Measurements from ENCODE around the gene GTF3C1. TPM values are rescaled to one million over a fixed set of nuclear protein-coding genes. Genes with fewer than 3 reads are reported as not detected.

GTF3C1 gene
- total and polyA plus RNA-seq, 2 of the 8 experiments (the other 6 are each of a cell fraction or from before 2014, with no cell fraction given) = 89.3 to 126 TPM

- no peak overlapping the region for H3K14ac ChIP-seq (ENCODE audit: insufficient read length)
- no peak overlapping the region for H4K91ac ChIP-seq (replicated peaks; ENCODE audit: insufficient read length, low read length)
- no peaks in the 10 kb centered on the region for H3K9me3 ChIP-seq (ENCODE audit: insufficient read depth in 2 of 2, low read depth in 1 of 2, low read length in 1 of 2)
- H2BK5ac ChIP-seq (ENCODE audit: low read depth, low read length) = no peak overlapping the region
- H3K56ac ChIP-seq (replicated peaks; ENCODE audit: insufficient read length, low read depth, low read length) = no peak overlapping the region
- no peaks in the 10 kb centered on the region for H3K23me2 ChIP-seq (ENCODE audit: low read depth, low read length)
- H3K36me3 ChIP-seq (ENCODE audit: control insufficient read depth in 2 of 4, insufficient read depth in 4 of 4, low read length in 3 of 4) = peaks cover 8 to 23% (median 12%) of the 10 kb centered on the region in 4 experiments; a peak in 7 of 8 replicates
- H4K8ac ChIP-seq (ENCODE audit: extremely low read depth, insufficient read depth, low read length) = no peak overlapping the region
- no peak overlapping the region for H2BK15ac ChIP-seq (ENCODE audit: low read length)
- no peak overlapping the region for H2AK5ac ChIP-seq (ENCODE audit: low read depth, low read length)
- no peak for TF ChIP-seq RXRA (IDR thresholded peaks at IDR 0.05; ENCODE audit: insufficient read depth, low read depth, low read length)
- no peak for TF ChIP-seq TEAD4 (IDR thresholded peaks at IDR 0.05; ENCODE audit: low read depth, low read length)
- no peak overlapping the region for H3K23ac ChIP-seq (ENCODE audit: insufficient read length)
- H3K9ac ChIP-seq (replicated peaks in 1 of 4; ENCODE audit: extremely low read depth in 1 of 4, low read depth in 3 of 4, low read length in 3 of 4) = no peak overlapping the region
- H3K4ac ChIP-seq (replicated peaks; ENCODE audit: insufficient read length, low read depth, low read length) = no peak overlapping the region
- 88% methylated on average over 11 of the region's 11 CpGs; no CpG with 5 or more reads in 1 of the 2 experiments for WGBS, 2 experiments (ENCODE audit: extremely low coverage in 1 of 2, insufficient coverage in 1 of 2, insufficient read length in 1 of 2, insufficient replicate concordance in 2 of 2, low coverage in 1 of 2, low lambda C conversion rate in 2 of 2, missing lambda C conversion rate in 1 of 2)
- no peak overlapping the region for H2AFZ ChIP-seq (ENCODE audit: low read length)
- no peak for FAIRE-seq
- no peaks in the 10 kb centered on the region; the same call in 1 of the 2 replicates for H3K79me1 ChIP-seq (ENCODE audit: low read depth, low read length)
- ChIA-PET POLR2A (ENCODE audit: partially characterized antibody) (interaction anchor here (1.7 kb wide), 1 partner anchor 9 kb away, joined by 4 read pairs; no protein-coding TSS in a partner anchor), CTCF (ENCODE audit: partially characterized antibody) (interaction anchor here (0.5 to 4.2 kb wide), 30 partner anchors 10 to 574 kb away, joined by 3 to 27 read pairs (median 4); partner anchors contain the start of genes GTF3C1 and KATNIP)
- no peak overlapping the region for H3K4me2 ChIP-seq (ENCODE audit: insufficient read depth in 1 of 2, low read depth in 2 of 2, low read length in 2 of 2)
- H2BK20ac ChIP-seq (ENCODE audit: low read length) = no peak overlapping the region
- no peaks in the 10 kb centered on the region for H3K4me1 ChIP-seq (replicated peaks in 1 of 4; ENCODE audit: control insufficient read depth in 3 of 4, insufficient read depth in 4 of 4, low read length in 3 of 4)
- H4K20me1 ChIP-seq (replicated peaks in 1 of 2; ENCODE audit: control insufficient read depth in 1 of 2, insufficient read depth in 2 of 2, low read length in 2 of 2) = peaks cover 5 to 14% of the 10 kb centered on the region in 2 experiments
- no peak for DNase-seq (ENCODE audit: low read depth in 1 of 2, low spot score in 2 of 2)
- no peak overlapping the region for H3K18ac ChIP-seq (ENCODE audit: extremely low read depth, low read length)
- H3K4me3 ChIP-seq (ENCODE audit: extremely low read depth in 1 of 4, insufficient read depth in 2 of 4, low read depth in 3 of 4, low read length in 4 of 4) = no peak overlapping the region
- no peak overlapping the region for H2BK120ac ChIP-seq (replicated peaks; ENCODE audit: low read depth, low read length)
- no peak overlapping the region for H4K5ac ChIP-seq (ENCODE audit: insufficient read length, low read depth, low read length)
- H3K79me2 ChIP-seq (ENCODE audit: control insufficient read depth in 1 of 2, insufficient read depth in 2 of 2, low read length in 2 of 2) = no peaks in the 10 kb centered on the region
- H3K27ac ChIP-seq (ENCODE audit: low read depth, low read length) = no peak overlapping the region
- no peaks in the 10 kb centered on the region for H3K27me3 ChIP-seq (replicated peaks in 1 of 4; ENCODE audit: control insufficient read depth in 3 of 4, extremely low read depth in 1 of 4, insufficient read depth in 3 of 4, low read length in 3 of 4)
- H2BK12ac ChIP-seq (ENCODE audit: low read depth, low read length) = no peak overlapping the region
Measured at GRCh38 chr16:27516365-27516764, 33.3 kb downstream of the GTF3C1 start.
